GM12801 (cell line): Measurements from ENCODE around the gene CRYBB3.

Experiments
- CTCF ChIP-seq: IDR thresholded peaks from one replicate; pipeline ENCODE4 v1.5.1; 2011; ENCODE audit warnings: control low read depth; ENCODE audit not compliant: insufficient read length; ENCODE audit errors: extremely low read depth

The CRYBB3 gene

GRCh38 chr22:25210793-25211192, 11.1 kb downstream of the CRYBB3 start:
- no peak for TF ChIP-seq CTCF

GRCh38 chr22:25212337-25212736, 12.7 kb downstream of the CRYBB3 start:
- TF ChIP-seq CTCF: no peak

DNA sequence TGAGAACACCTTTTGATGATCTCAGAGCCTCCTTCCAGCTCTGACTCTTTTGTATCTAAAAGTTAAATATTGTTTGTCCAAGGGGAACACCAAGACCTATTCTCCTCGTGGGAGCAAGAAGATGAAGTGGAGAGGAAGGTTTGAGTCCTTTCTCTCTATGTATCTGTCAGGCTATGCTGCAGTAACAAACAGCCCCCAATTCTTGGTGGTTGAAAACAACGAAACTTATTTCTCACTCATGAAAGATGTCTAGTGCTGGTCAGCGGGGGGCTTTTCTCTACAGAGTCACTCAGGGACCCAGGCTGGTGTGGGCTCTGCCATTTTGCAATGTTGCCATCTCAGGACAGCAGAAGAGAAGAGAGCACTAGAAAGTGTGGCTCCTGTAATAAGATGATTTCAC, 13.6 kb downstream of the CRYBB3 start:
- TF ChIP-seq CTCF: no peak

GRCh38 chr22:25216230-25216629, 16.6 kb downstream of the CRYBB3 start:
- no peak for TF ChIP-seq CTCF

DNA sequence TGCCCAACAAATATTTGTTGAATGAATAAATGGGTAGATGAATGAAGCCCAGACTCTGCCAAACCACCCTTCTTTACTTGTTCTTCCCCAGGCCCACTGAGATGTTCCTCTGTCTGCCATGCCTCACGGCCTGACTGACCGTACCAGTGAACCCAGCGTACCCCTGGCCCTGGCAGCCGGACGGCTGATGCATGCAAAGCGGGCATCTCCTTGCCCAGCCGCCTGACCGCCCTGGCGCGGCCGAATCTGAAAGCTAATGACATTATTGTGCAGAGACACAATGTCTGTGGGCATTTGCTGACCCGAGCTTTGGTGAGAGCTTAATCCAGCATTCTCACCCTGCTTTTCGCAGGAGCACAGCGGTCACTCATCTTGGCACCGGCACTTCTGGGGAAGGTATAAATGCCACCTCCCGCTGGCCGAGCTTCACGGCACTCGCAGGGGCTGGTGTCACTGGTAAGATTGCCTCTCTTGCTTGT, 19.6 kb downstream of the CRYBB3 start, which contains the start of gene CRYBB2:
CRYBB2 (plus strand) TSS at position 429 of the 479 bp plus-strand sequence. CDS start 1,791 bp downstream, outside the sequence.
- TF ChIP-seq CTCF: no peak

- TF ChIP-seq CTCF: no peak
These were observed 20.3 kb downstream of the CRYBB3 start for GRCh38 chr22:25219948-25220442.

- TF ChIP-seq CTCF: no peak
These were observed 22.1 kb downstream of the CRYBB3 start for GRCh38 chr22:25221790-25222189.
